DMS 273 treated with DMSO at 0.1 percent for 48 hours (cell line): Measurements from ENCODE around the gene SUPV3L1.
A peak's percentile ranks its signal among the peaks of the same experiment; 100 is the strongest.
"Not testable (repeated sequence)": the region's sequence is repeated elsewhere in the genome, so short reads cannot be mapped to it uniquely, and the experiment has no call there.

Source experiments
- DNase-seq: peaks from one replicate; lab custom pipeline; 2025; lab: John Stamatoyannopoulos, UW

The SUPV3L1 gene

GRCh38 chr10:69179743-69180524 lies at the start of gene SUPV3L1:
SUPV3L1 (plus strand) TSS chr10:69180234; CDS start chr10:69180292, 58 bp downstream.
- DNase-seq = peak; percentile 89

- no peak for DNase-seq
Observed at GRCh38 chr10:69130251-69130650, 49.8 kb upstream of the SUPV3L1 start.

- DNase-seq = no peak
Observed at GRCh38 chr10:69139961-69140360, 40.1 kb upstream of the SUPV3L1 start.

GRCh38 chr10:69141304-69141703 lies 38.7 kb upstream of the SUPV3L1 start:
- DNase-seq = no peak

GRCh38 chr10:69142074-69142473 lies 38.0 kb upstream of the SUPV3L1 start:
- not testable (repeated sequence) for DNase-seq

GRCh38 chr10:69142983-69143382 lies 37.1 kb upstream of the SUPV3L1 start:
- no peak for DNase-seq

- no peak for DNase-seq
Observed at GRCh38 chr10:69145329-69145728, 34.7 kb upstream of the SUPV3L1 start.

GRCh38 chr10:69145864-69146263 lies 34.2 kb upstream of the SUPV3L1 start:
- no peak for DNase-seq

- DNase-seq = no peak
Observed at GRCh38 chr10:69146759-69147158, 33.3 kb upstream of the SUPV3L1 start.

GRCh38 chr10:69151984-69152383 lies 28.1 kb upstream of the SUPV3L1 start:
- no peak for DNase-seq

- no peak for DNase-seq
Observed at GRCh38 chr10:69153227-69153626, 26.8 kb upstream of the SUPV3L1 start.

- no peak for DNase-seq
Observed at GRCh38 chr10:69160809-69161241, 19.2 kb upstream of the SUPV3L1 start.

- no peak for DNase-seq
Observed at GRCh38 chr10:69168493-69168892, 11.5 kb upstream of the SUPV3L1 start.

- no peak for DNase-seq
Observed at GRCh38 chr10:69172241-69172982, 7.6 kb upstream of the SUPV3L1 start.

GRCh38 chr10:69175326-69175725 lies 4.7 kb upstream of the SUPV3L1 start:
- DNase-seq = not testable (repeated sequence)

GRCh38 chr10:69176823-69177222 lies 3.2 kb upstream of the SUPV3L1 start:
- DNase-seq = no peak

GRCh38 chr10:69179089-69179742 lies 818 bp upstream of the SUPV3L1 start:
- no peak for DNase-seq

- no peak for DNase-seq
Observed at GRCh38 chr10:69180525-69181204, 631 bp downstream of the SUPV3L1 start.

- DNase-seq = no peak
Observed at GRCh38 chr10:69181433-69181832, 1.4 kb downstream of the SUPV3L1 start.

GRCh38 chr10:69182005-69182404 lies 2.0 kb downstream of the SUPV3L1 start:
- no peak for DNase-seq

GRCh38 chr10:69186524-69186923 lies 6.5 kb downstream of the SUPV3L1 start:
- DNase-seq = no peak

GRCh38 chr10:69201045-69201444 lies 21.0 kb downstream of the SUPV3L1 start:
- DNase-seq = no peak
